H9 (cell line): Measurements from ENCODE around the gene RAD51AP2. TPM values are rescaled to one million over a fixed set of nuclear protein-coding genes. Genes with fewer than 3 reads are reported as not detected.

ENCODE experiments used
- DNase-seq: peaks from one replicate; pipeline ENCODE4 v3.0.0-alpha.2; 2017
- H2AFZ ChIP-seq: one replicate; pipeline ENCODE4 v1.6.1; 2013; ENCODE audit warnings: mild to moderate bottlenecking, low read length, control low read depth, moderate library complexity
- H2AK5ac ChIP-seq: 2 replicates; pipeline ENCODE4 v1.6.1; 2013; ENCODE audit warnings: low read length, control low read depth, mixed read lengths; ENCODE audit not compliant: insufficient read length
- H2BK120ac ChIP-seq: one replicate; pipeline ENCODE4 v1.6.1; 2013; ENCODE audit warnings: low read depth, mild to moderate bottlenecking, low read length, control low read depth, inconsistent platforms; ENCODE audit not compliant: poor library complexity, severe bottlenecking
- H2BK12ac ChIP-seq: 2 replicates; pipeline ENCODE4 v1.6.1; 2013; ENCODE audit warnings: low read length, control low read depth, mixed read lengths, low read depth; ENCODE audit not compliant: insufficient read length
- H2BK15ac ChIP-seq: 2 replicates; pipeline ENCODE4 v1.6.1; 2013; ENCODE audit warnings: low read depth, low read length, control low read depth
- H2BK20ac ChIP-seq: one replicate; pipeline ENCODE4 v1.6.1; 2013; ENCODE audit warnings: low read depth, mild to moderate bottlenecking, low read length, control low read depth, inconsistent platforms; ENCODE audit not compliant: poor library complexity, severe bottlenecking
- H2BK5ac ChIP-seq: 2 replicates; pipeline ENCODE4 v1.6.1; 2013; ENCODE audit warnings: low read length, control low read depth, mixed read lengths; ENCODE audit not compliant: insufficient read length
- H3K14ac ChIP-seq: 2 replicates; pipeline ENCODE4 v1.6.1; 2013; ENCODE audit warnings: low read length, control low read depth; ENCODE audit not compliant: insufficient read depth
- H3K18ac ChIP-seq: 2 replicates; pipeline ENCODE4 v1.6.1; 2013; ENCODE audit warnings: low read depth, mild to moderate bottlenecking, mixed read lengths, low read length, control low read depth; ENCODE audit not compliant: insufficient read length
- H3K23ac ChIP-seq: 2 replicates; pipeline ENCODE4 v1.6.1; 2013; ENCODE audit warnings: low read length, control low read depth, mixed read lengths, low read depth; ENCODE audit not compliant: insufficient read length
- H3K23me2 ChIP-seq: 2 replicates; pipeline ENCODE4 v1.6.1; 2013; ENCODE audit warnings: low read depth, mild to moderate bottlenecking, mixed read lengths, low read length, control low read depth; ENCODE audit not compliant: insufficient read length, poor library complexity, severe bottlenecking
- H3K27ac ChIP-seq: 2 replicates; pipeline ENCODE4 v1.5.1; 2013; ENCODE audit warnings: low read length, control low read depth, mixed read lengths, low read depth; ENCODE audit not compliant: insufficient read length
- H3K27me3 ChIP-seq: 2 replicates; pipeline ENCODE4 v1.6.1; 2013; ENCODE audit warnings: low read length, control low read depth, inconsistent platforms; ENCODE audit not compliant: insufficient read depth
- H3K4ac ChIP-seq: 2 replicates; pipeline ENCODE4 v1.6.1; 2013; ENCODE audit warnings: low read depth, mild to moderate bottlenecking, control low read depth, inconsistent platforms, low read length, moderate library complexity
- H3K4me1 ChIP-seq: 2 replicates; pipeline ENCODE4 v1.6.1; 2013; ENCODE audit warnings: low read length, control low read depth, inconsistent platforms; ENCODE audit not compliant: insufficient read depth
- H3K4me2 ChIP-seq: 2 replicates; pipeline ENCODE4 v1.6.1; 2013; ENCODE audit warnings: low read length, control low read depth, mixed read lengths; ENCODE audit not compliant: insufficient read length, insufficient read depth
- H3K56ac ChIP-seq: 2 replicates; pipeline ENCODE4 v1.6.1; 2013; ENCODE audit warnings: low read depth, mild to moderate bottlenecking, mixed read lengths, low read length, control low read depth; ENCODE audit not compliant: insufficient read length
- H3K79me1 ChIP-seq: 2 replicates; pipeline ENCODE4 v1.6.1; 2013; ENCODE audit warnings: low read depth, mild to moderate bottlenecking, moderate library complexity, low read length, control low read depth, inconsistent platforms; ENCODE audit not compliant: insufficient read depth, poor library complexity, severe bottlenecking
- H3K79me2 ChIP-seq: 2 replicates; pipeline ENCODE4 v1.6.1; 2013; ENCODE audit warnings: low read length, control low read depth, inconsistent platforms; ENCODE audit not compliant: insufficient read depth
- H3K9ac ChIP-seq: 2 replicates; pipeline ENCODE4 v1.6.1; 2013; ENCODE audit warnings: low read length, control low read depth, mixed read lengths; ENCODE audit not compliant: insufficient read length; ENCODE audit errors: extremely low read depth
- H3K9me3 ChIP-seq: one replicate; pipeline ENCODE4 v1.6.1; 2013; ENCODE audit warnings: low read depth, low read length, inconsistent platforms; ENCODE audit not compliant: control insufficient read depth
- H3T11ph ChIP-seq: one replicate; pipeline ENCODE4 v1.6.1; 2013; ENCODE audit warnings: mild to moderate bottlenecking, low read length, control low read depth, inconsistent platforms
- H4K20me1 ChIP-seq: one replicate; pipeline ENCODE4 v1.6.1; 2013; ENCODE audit not compliant: control insufficient read depth, insufficient read length, insufficient read depth
- H4K5ac ChIP-seq: 2 replicates; pipeline ENCODE4 v1.6.1; 2013; ENCODE audit warnings: low read depth, mild to moderate bottlenecking, mixed read lengths, low read length, control low read depth; ENCODE audit not compliant: insufficient read length
- H4K8ac ChIP-seq: replicated peaks from 2 replicates; pipeline ENCODE4 v1.6.1; 2013; ENCODE audit warnings: low read length, control low read depth, mixed read lengths, low read depth; ENCODE audit not compliant: insufficient read length
- H4K91ac ChIP-seq: 2 replicates; pipeline ENCODE4 v1.6.1; 2013; ENCODE audit warnings: low read depth, mild to moderate bottlenecking, moderate library complexity, mixed read lengths, low read length, control low read depth; ENCODE audit not compliant: insufficient read length
- H3K27ac Mint-ChIP-seq, 3 experiments: 2 replicates in 2 of 3; 3 replicates in 1 of 3; pipeline ENCODE4 v1.8.0; 2020 to 2021; ENCODE audit warnings: mixed read lengths in 3 of 3, mild to moderate bottlenecking in 1 of 3, moderate library complexity in 1 of 3
- H3K27me3 Mint-ChIP-seq: 2 replicates; pipeline ENCODE4 v1.8.0; 2021; ENCODE audit warnings: low read depth, mild to moderate bottlenecking, moderate library complexity, mixed read lengths
- H3K36me3 Mint-ChIP-seq, 3 experiments: 2 replicates in 2 of 3; 3 replicates in 1 of 3; pipeline ENCODE4 v1.8.0; 2020 to 2021; ENCODE audit warnings: low read depth in 3 of 3, mixed read lengths in 3 of 3; ENCODE audit not compliant: insufficient read depth in 1 of 3
- H3K4me1 Mint-ChIP-seq, 2 experiments: 2 replicates each; pipeline ENCODE4 v1.8.0; 2020; ENCODE audit warnings: mixed read lengths in 2 of 2
- H3K4me3 Mint-ChIP-seq, 2 experiments: 2 replicates in 1 of 2; 3 replicates in 1 of 2; pipeline ENCODE4 v1.8.0; 2020 to 2021; ENCODE audit warnings: mild to moderate bottlenecking in 2 of 2, mixed read lengths in 2 of 2, moderate library complexity in 1 of 2
- H3K9me3 Mint-ChIP-seq, 2 experiments: 2 replicates in 1 of 2; 3 replicates in 1 of 2; pipeline ENCODE4 v1.8.0; 2020; ENCODE audit warnings: mild to moderate bottlenecking in 2 of 2, mixed read lengths in 2 of 2, moderate library complexity in 1 of 2
- CTCF ChIP-seq: fragments of 200-600 bp; sonication (generic); conservative IDR thresholded peaks from 3 replicates; pipeline ENCODE4 v1.8.0; 2021; ENCODE audit warnings: antibody characterized with exemption, mild to moderate bottlenecking
- total RNA-seq: library from RNA; stranded (reverse); gene quantifications from 2 replicates; pipeline ENCODE4 v1.2.1, GENCODE V29; 2021

Gene RAD51AP2
- total RNA-seq, 1 experiment from 2014 or later, result 0.07 TPM

- Histone ChIP-seq H2BK12ac (no peak overlapping the region), H2BK20ac (no peak overlapping the region), H4K20me1 (no peaks in the 10 kb centered on the region), H3K23me2 (peaks cover 6% of the 10 kb centered on the region), H3K9ac (no peak overlapping the region), H3K27ac (no peak overlapping the region), H2BK120ac (no peak overlapping the region), H4K8ac (no peak overlapping the region), H2BK15ac (no peak overlapping the region), H3K4ac (no peak overlapping the region), H2AK5ac (no peak overlapping the region), H3K4me2 (no peak overlapping the region), H3K23ac (no peak overlapping the region), H4K5ac (no peak overlapping the region), H3K4me1 (no peaks in the 10 kb centered on the region; the same call in 1 of the 2 replicates), H3K79me2 (no peaks in the 10 kb centered on the region), H3T11ph (no peak overlapping the region), H3K14ac (no peak overlapping the region), H3K18ac (no peak overlapping the region), H2BK5ac (no peak overlapping the region), H3K79me1 (no peaks in the 10 kb centered on the region), H4K91ac (no peak overlapping the region), H3K9me3 (no peaks in the 10 kb centered on the region), H3K27me3 (no peaks in the 10 kb centered on the region), H3K56ac (no peak overlapping the region), H2AFZ (no peak overlapping the region)
- TF ChIP-seq CTCF, result no peak
- Mint-ChIP-seq H3K4me3 (no peak overlapping the region), H3K36me3 (no peaks in the 10 kb centered on the region), H3K4me1 (peaks cover 36 to 37% of the 10 kb centered on the region in 2 experiments), H3K27me3 (no peaks in the 10 kb centered on the region), H3K9me3 (no peaks in the 10 kb centered on the region), H3K27ac (no peak overlapping the region)
- no peak for DNase-seq
Observed at GRCh38 chr2:17519486-17519885, 1.2 kb upstream of the RAD51AP2 start.
